ENCODE data around the gene SMARCC2.

The SMARCC2 gene

GRCh38 chr12:56224954-56225353 lies 35.7 kb upstream of the SMARCC2 start:
- Histone ChIP-seq H3K9ac (ENCODE audit: low read depth in 1 of 2, low read length in 2 of 2) (peak overlapping the region; percentile 60 to 85), H3K27me3 (ENCODE audit: control insufficient read depth in 1 of 2, insufficient read depth in 2 of 2, low read length in 2 of 2) (no peaks in the 10 kb centered on the region), H3K9me3 (ENCODE audit: control insufficient read depth in 1 of 2, low read length in 2 of 2) (no peaks in the 10 kb centered on the region), H3K27ac (ENCODE audit: low read depth, low read length) (no peak overlapping the region), H3K4me1 (ENCODE audit: control insufficient read depth in 1 of 2, insufficient read depth in 2 of 2, low read length in 2 of 2) (peaks cover 24 to 48% of the 10 kb centered on the region in 2 donors), H3K4me3 (ENCODE audit: low read depth in 1 of 2, low read length in 2 of 2) (peak overlapping the region; percentile 69 to 86), H3K36me3 (ENCODE audit: control insufficient read depth in 1 of 2, insufficient read depth in 2 of 2, low read length in 2 of 2) (peaks cover 0 to 8% of the 10 kb centered on the region in 2 donors)

GRCh38 chr12:56224102-56224701 lies 34.9 kb upstream of the SMARCC2 start, which contains the start of gene NABP2:
NABP2 (plus strand) TSS chr12:56224342; CDS start chr12:56224857, 515 bp downstream.
- Histone ChIP-seq H3K9me3 (ENCODE audit: control insufficient read depth in 1 of 2, low read length in 2 of 2) (no peaks in the 10 kb centered on the region), H3K27ac (ENCODE audit: low read depth, low read length) (peak within 1 kb of the TSS; percentile 22), H3K4me3 (ENCODE audit: low read depth in 1 of 2, low read length in 2 of 2) (peak within 1 kb of the TSS; percentile 69 to 86), H3K36me3 (ENCODE audit: control insufficient read depth in 1 of 2, insufficient read depth in 2 of 2, low read length in 2 of 2) (peaks cover 0 to 8% of the 10 kb centered on the region in 2 donors), H3K4me1 (ENCODE audit: control insufficient read depth in 1 of 2, insufficient read depth in 2 of 2, low read length in 2 of 2) (peaks cover 21 to 46% of the 10 kb centered on the region in 2 donors), H3K27me3 (ENCODE audit: control insufficient read depth in 1 of 2, insufficient read depth in 2 of 2, low read length in 2 of 2) (no peaks in the 10 kb centered on the region), H3K9ac (ENCODE audit: low read depth in 1 of 2, low read length in 2 of 2) (peak within 1 kb of the TSS; percentile 60 to 85)

- Histone ChIP-seq H3K4me3 (ENCODE audit: low read depth in 1 of 2, low read length in 2 of 2) (peak overlapping the region; percentile 69 to 86), H3K4me1 (ENCODE audit: control insufficient read depth in 1 of 2, insufficient read depth in 2 of 2, low read length in 2 of 2) (peaks cover 21 to 46% of the 10 kb centered on the region in 2 donors), H3K27me3 (ENCODE audit: control insufficient read depth in 1 of 2, insufficient read depth in 2 of 2, low read length in 2 of 2) (no peaks in the 10 kb centered on the region), H3K9me3 (ENCODE audit: control insufficient read depth in 1 of 2, low read length in 2 of 2) (no peaks in the 10 kb centered on the region), H3K27ac (ENCODE audit: low read depth, low read length) (peak overlapping the region; percentile 22), H3K36me3 (ENCODE audit: control insufficient read depth in 1 of 2, insufficient read depth in 2 of 2, low read length in 2 of 2) (peaks cover 0 to 8% of the 10 kb centered on the region in 2 donors), H3K9ac (ENCODE audit: low read depth in 1 of 2, low read length in 2 of 2) (peak overlapping the region; percentile 34 to 38)
Measured at GRCh38 chr12:56223571-56224101, 34.4 kb upstream of the SMARCC2 start.

- peak overlapping the region; percentile 94 for H3K27ac ChIP-seq (ENCODE audit: low read depth, low read length)
- H3K36me3 ChIP-seq (ENCODE audit: control insufficient read depth in 1 of 2, insufficient read depth in 2 of 2, low read length in 2 of 2) = peaks cover 0 to 7% of the 10 kb centered on the region in 2 donors
- H3K4me3 ChIP-seq (ENCODE audit: low read depth in 1 of 2, low read length in 2 of 2) = peak overlapping the region; percentile 85 to 92
- H3K27me3 ChIP-seq (ENCODE audit: control insufficient read depth in 1 of 2, insufficient read depth in 2 of 2, low read length in 2 of 2) = no peaks in the 10 kb centered on the region
- H3K9me3 ChIP-seq (ENCODE audit: control insufficient read depth in 1 of 2, low read length in 2 of 2) = no peaks in the 10 kb centered on the region
- H3K9ac ChIP-seq (ENCODE audit: low read depth in 1 of 2, low read length in 2 of 2) = peak overlapping the region; percentile 90 to 99
- peaks cover 21 to 46% of the 10 kb centered on the region in 2 donors for H3K4me1 ChIP-seq (ENCODE audit: control insufficient read depth in 1 of 2, insufficient read depth in 2 of 2, low read length in 2 of 2)
Measured at GRCh38 chr12:56222531-56222895, 33.2 kb upstream of the SMARCC2 start.

- Histone ChIP-seq H3K4me3 (ENCODE audit: low read depth in 1 of 2, low read length in 2 of 2) (peak within 1 kb of the TSS; percentile 85 to 92), H3K4me1 (ENCODE audit: control insufficient read depth in 1 of 2, insufficient read depth in 2 of 2, low read length in 2 of 2) (peaks cover 21 to 46% of the 10 kb centered on the region in 2 donors), H3K36me3 (ENCODE audit: control insufficient read depth in 1 of 2, insufficient read depth in 2 of 2, low read length in 2 of 2) (peaks cover 0 to 4% of the 10 kb centered on the region in 2 donors), H3K9me3 (ENCODE audit: control insufficient read depth in 1 of 2, low read length in 2 of 2) (no peaks in the 10 kb centered on the region), H3K9ac (ENCODE audit: low read depth in 1 of 2, low read length in 2 of 2) (peak within 1 kb of the TSS; percentile 90 to 99), H3K27me3 (ENCODE audit: control insufficient read depth in 1 of 2, insufficient read depth in 2 of 2, low read length in 2 of 2) (no peaks in the 10 kb centered on the region), H3K27ac (ENCODE audit: low read depth, low read length) (peak within 1 kb of the TSS; percentile 94)
Measured at GRCh38 chr12:56221757-56222530, 32.7 kb upstream of the SMARCC2 start, which contains the start of gene RNF41. RNF41 (minus strand) TSS chr12:56221922; CDS start chr12:56214047, 7,875 bp downstream.

GRCh38 chr12:56221232-56221756 lies 32.0 kb upstream of the SMARCC2 start:
- no peaks in the 10 kb centered on the region for H3K9me3 ChIP-seq (ENCODE audit: control insufficient read depth in 1 of 2, low read length in 2 of 2)
- H3K4me1 ChIP-seq (ENCODE audit: control insufficient read depth in 1 of 2, insufficient read depth in 2 of 2, low read length in 2 of 2) = peaks cover 21 to 46% of the 10 kb centered on the region in 2 donors
- H3K27ac ChIP-seq (ENCODE audit: low read depth, low read length) = peak overlapping the region; percentile 94
- H3K9ac ChIP-seq (ENCODE audit: low read depth in 1 of 2, low read length in 2 of 2) = peak overlapping the region; percentile 90 to 99
- no peaks in the 10 kb centered on the region for H3K27me3 ChIP-seq (ENCODE audit: control insufficient read depth in 1 of 2, insufficient read depth in 2 of 2, low read length in 2 of 2)
- H3K4me3 ChIP-seq (ENCODE audit: low read depth in 1 of 2, low read length in 2 of 2) = peak overlapping the region; percentile 85 to 92
- H3K36me3 ChIP-seq (ENCODE audit: control insufficient read depth in 1 of 2, insufficient read depth in 2 of 2, low read length in 2 of 2) = peaks cover 1 to 8% of the 10 kb centered on the region in 2 donors

GRCh38 chr12:56220611-56221231 lies 31.4 kb upstream of the SMARCC2 start:
- Histone ChIP-seq H3K36me3 (ENCODE audit: control insufficient read depth in 1 of 2, insufficient read depth in 2 of 2, low read length in 2 of 2) (peaks cover 4 to 7% of the 10 kb centered on the region in 2 donors), H3K4me3 (ENCODE audit: low read depth in 1 of 2, low read length in 2 of 2) (peak overlapping the region; percentile 85 to 92), H3K27me3 (ENCODE audit: control insufficient read depth in 1 of 2, insufficient read depth in 2 of 2, low read length in 2 of 2) (no peaks in the 10 kb centered on the region), H3K27ac (ENCODE audit: low read depth, low read length) (peak overlapping the region; percentile 94), H3K9ac (ENCODE audit: low read depth in 1 of 2, low read length in 2 of 2) (peak overlapping the region; percentile 90 to 99), H3K4me1 (ENCODE audit: control insufficient read depth in 1 of 2, insufficient read depth in 2 of 2, low read length in 2 of 2) (peaks cover 21 to 46% of the 10 kb centered on the region in 2 donors), H3K9me3 (ENCODE audit: control insufficient read depth in 1 of 2, low read length in 2 of 2) (no peaks in the 10 kb centered on the region)

- Histone ChIP-seq H3K4me3 (ENCODE audit: low read depth in 1 of 2, low read length in 2 of 2) (no peak overlapping the region), H3K4me1 (ENCODE audit: control insufficient read depth in 1 of 2, insufficient read depth in 2 of 2, low read length in 2 of 2) (peaks cover 21 to 38% of the 10 kb centered on the region in 2 donors), H3K27ac (ENCODE audit: low read depth, low read length) (no peak overlapping the region), H3K9me3 (ENCODE audit: control insufficient read depth in 1 of 2, low read length in 2 of 2) (no peaks in the 10 kb centered on the region), H3K36me3 (ENCODE audit: control insufficient read depth in 1 of 2, insufficient read depth in 2 of 2, low read length in 2 of 2) (peaks cover 6 to 16% of the 10 kb centered on the region in 2 donors), H3K9ac (ENCODE audit: low read depth in 1 of 2, low read length in 2 of 2) (no peak overlapping the region), H3K27me3 (ENCODE audit: control insufficient read depth in 1 of 2, insufficient read depth in 2 of 2, low read length in 2 of 2) (no peaks in the 10 kb centered on the region)
Measured at GRCh38 chr12:56219840-56220239, 30.6 kb upstream of the SMARCC2 start.

- Histone ChIP-seq H3K4me1 (ENCODE audit: control insufficient read depth in 1 of 2, insufficient read depth in 2 of 2, low read length in 2 of 2) (peaks cover 6 to 20% of the 10 kb centered on the region in 2 donors), H3K36me3 (ENCODE audit: control insufficient read depth in 1 of 2, insufficient read depth in 2 of 2, low read length in 2 of 2) (peaks cover 22 to 44% of the 10 kb centered on the region in 2 donors), H3K9me3 (ENCODE audit: control insufficient read depth in 1 of 2, low read length in 2 of 2) (no peaks in the 10 kb centered on the region), H3K9ac (ENCODE audit: low read depth in 1 of 2, low read length in 2 of 2) (no peak overlapping the region), H3K27ac (ENCODE audit: low read depth, low read length) (no peak overlapping the region), H3K27me3 (ENCODE audit: control insufficient read depth in 1 of 2, insufficient read depth in 2 of 2, low read length in 2 of 2) (no peaks in the 10 kb centered on the region), H3K4me3 (ENCODE audit: low read depth in 1 of 2, low read length in 2 of 2) (no peak overlapping the region)
Measured at GRCh38 chr12:56216461-56216860, 27.2 kb upstream of the SMARCC2 start.

All from duodenal mucosa (tissue), 2 donors.